Neuronal stem cell (in vitro differentiated cells): ENCODE measurements around the gene RPL32.
A peak's percentile ranks its signal among the peaks of the same experiment; 100 is the strongest.

Experiments
- DNase-seq: peaks from one replicate; pipeline ENCODE4 v3.0.0-alpha.2; 2013; ENCODE audit warnings: low spot score
- H2AFZ ChIP-seq: one replicate; pipeline ENCODE4 v1.6.1; 2013; ENCODE audit warnings: mild to moderate bottlenecking, low read length, inconsistent platforms
- H2AK5ac ChIP-seq: 2 replicates; pipeline ENCODE4 v1.6.1; 2013; ENCODE audit warnings: low read depth, mild to moderate bottlenecking, inconsistent platforms, low read length, moderate library complexity, mixed read lengths
- H2BK120ac ChIP-seq: 2 replicates; pipeline ENCODE4 v1.6.1; 2013; ENCODE audit warnings: low read depth, mild to moderate bottlenecking, inconsistent platforms, low read length, moderate library complexity, mixed read lengths
- H2BK12ac ChIP-seq: one replicate; pipeline ENCODE4 v1.6.1; 2013; ENCODE audit warnings: low read length, inconsistent platforms
- H2BK15ac ChIP-seq: 2 replicates; pipeline ENCODE4 v1.6.1; 2013; ENCODE audit warnings: mild to moderate bottlenecking, low read length, inconsistent platforms, mixed read lengths
- H2BK5ac ChIP-seq: one replicate; pipeline ENCODE4 v1.6.1; 2013; ENCODE audit warnings: inconsistent platforms, mild to moderate bottlenecking, low read length, moderate library complexity
- H3K14ac ChIP-seq: one replicate; pipeline ENCODE4 v1.6.1; 2013; ENCODE audit warnings: low read length, inconsistent platforms
- H3K18ac ChIP-seq: 2 replicates; pipeline ENCODE4 v1.6.1; 2013; ENCODE audit warnings: low read length, inconsistent platforms
- H3K23ac ChIP-seq: 2 replicates; pipeline ENCODE4 v1.6.1; 2013; ENCODE audit warnings: low read depth, mild to moderate bottlenecking, mixed read lengths, low read length, inconsistent platforms; ENCODE audit not compliant: poor library complexity
- H3K27ac ChIP-seq: replicated peaks from 3 replicates; pipeline ENCODE4 v1.5.1; 2013; ENCODE audit warnings: low read length, inconsistent platforms
- H3K27me3 ChIP-seq, 3 experiments: 2 replicates each; pipeline ENCODE4 v1.6.1; 2013; ENCODE audit warnings: low read length in 3 of 3, mild to moderate bottlenecking in 2 of 3, inconsistent platforms in 1 of 3, low read depth in 1 of 3, mixed read lengths in 1 of 3, moderate library complexity in 1 of 3; ENCODE audit not compliant: control insufficient read depth in 3 of 3, insufficient read depth in 3 of 3
- H3K36me3 ChIP-seq, 2 donors: replicated peaks in 1 of 2; 2 replicates each; pipeline ENCODE4 v1.6.1; 2013; ENCODE audit warnings: low read length in 2 of 2; ENCODE audit not compliant: control insufficient read depth in 2 of 2, insufficient read depth in 2 of 2
- H3K4ac ChIP-seq: 2 replicates; pipeline ENCODE4 v1.6.1; 2013; ENCODE audit warnings: inconsistent platforms, mild to moderate bottlenecking, low read length, moderate library complexity
- H3K4me1 ChIP-seq, 2 donors: 1 replicate in 1 of 2; 2 replicates in 1 of 2; pipeline ENCODE4 v1.6.1; 2013; ENCODE audit warnings: low read length in 2 of 2, low read depth in 1 of 2; ENCODE audit not compliant: control insufficient read depth in 2 of 2, insufficient read depth in 1 of 2
- H3K4me2 ChIP-seq: one replicate; pipeline ENCODE4 v1.6.1; 2013; ENCODE audit warnings: mild to moderate bottlenecking, low read length, inconsistent platforms; ENCODE audit not compliant: insufficient read depth, poor library complexity, severe bottlenecking
- H3K4me3 ChIP-seq, 2 donors: 2 replicates each; pipeline ENCODE4 v1.5.1; 2013; ENCODE audit warnings: low read length in 2 of 2, mild to moderate bottlenecking in 2 of 2, inconsistent platforms in 1 of 2, moderate library complexity in 1 of 2
- H3K79me1 ChIP-seq: one replicate; pipeline ENCODE4 v1.6.1; 2013; ENCODE audit warnings: low read depth, mild to moderate bottlenecking, inconsistent platforms, low read length, moderate library complexity
- H3K9ac ChIP-seq: one replicate; pipeline ENCODE4 v1.6.1; 2013; ENCODE audit warnings: mild to moderate bottlenecking, low read depth, low read length, inconsistent platforms; ENCODE audit not compliant: poor library complexity
- H3K9me3 ChIP-seq, 2 donors: replicated peaks in 1 of 2; 2 replicates each; pipeline versions ENCODE3 to v1.6.1; 2013; ENCODE audit warnings: low read length in 2 of 2, mild to moderate bottlenecking in 2 of 2, inconsistent platforms in 1 of 2, low read depth in 1 of 2, mixed read lengths in 1 of 2, moderate library complexity in 1 of 2; ENCODE audit not compliant: control insufficient read depth in 2 of 2, insufficient read depth in 1 of 2
- H4K8ac ChIP-seq: one replicate; pipeline ENCODE4 v1.6.1; 2013; ENCODE audit warnings: low read depth, mild to moderate bottlenecking, inconsistent platforms, low read length, moderate library complexity
- H4K91ac ChIP-seq: one replicate; pipeline ENCODE4 v1.6.1; 2013; ENCODE audit warnings: low read length, low read depth, mild to moderate bottlenecking, inconsistent platforms; ENCODE audit not compliant: poor library complexity
- WGBS, 2 donors: extraction: QIAGEN DNeasy Blood & Tissue Kit; methylation state at CpG; one replicate each; pipeline ENCODE4 v1.1.7; 2013; ENCODE audit warnings: missing lambda C conversion rate in 2 of 2, mixed read lengths in 1 of 2; ENCODE audit not compliant: insufficient read length in 2 of 2, insufficient replicate concordance in 1 of 2; ENCODE audit errors: extremely low coverage in 2 of 2; 5-methylcytosine and 5-hydroxymethylcytosine counted together

The RPL32 gene

DNA sequence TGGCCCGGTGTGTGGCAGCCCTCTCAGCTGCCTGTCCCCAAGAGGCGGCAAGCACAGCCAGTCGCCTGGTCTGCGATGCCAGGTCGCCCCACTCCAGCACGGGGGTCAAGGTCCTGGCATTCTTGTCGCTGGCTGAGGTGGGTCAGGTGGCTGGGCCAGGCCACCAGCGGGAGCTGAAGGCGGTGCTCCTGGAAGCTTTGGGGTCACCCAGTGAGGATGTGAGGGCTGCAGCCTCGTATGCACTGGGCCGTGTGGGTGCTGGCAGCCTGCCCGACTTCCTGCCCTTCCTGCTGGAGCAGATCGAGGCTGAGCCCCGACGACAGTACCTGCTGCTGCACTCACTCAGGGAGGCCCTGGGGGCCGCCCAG, 24.0 kb downstream of the RPL32 start:
- H2BK15ac ChIP-seq: no peak overlapping the region
- H3K4me1 ChIP-seq: no peaks in the 10 kb centered on the region
- no peaks in the 10 kb centered on the region for H3K9me3 ChIP-seq
- H2AFZ ChIP-seq: no peak overlapping the region
- no peak overlapping the region for H3K14ac ChIP-seq
- no peak overlapping the region for H4K91ac ChIP-seq
- no peaks in the 10 kb centered on the region for H3K79me1 ChIP-seq
- H3K4ac ChIP-seq: no peak overlapping the region
- H3K9ac ChIP-seq: no peak overlapping the region
- H3K23ac ChIP-seq: peak overlapping the region; percentile 61
- H2BK120ac ChIP-seq: no peak overlapping the region
- H3K4me3 ChIP-seq: no peak overlapping the region
- no CpG with 5 or more reads among the region's 16 CpGs for WGBS, 2 donors
- peaks cover 7 to 20% of the 10 kb centered on the region in 2 donors for H3K36me3 ChIP-seq
- no peak overlapping the region for H3K4me2 ChIP-seq
- peak overlapping the region; percentile 24 for H4K8ac ChIP-seq
- no peak for DNase-seq
- H3K27me3 ChIP-seq: no peaks in the 10 kb centered on the region
- no peak overlapping the region for H2AK5ac ChIP-seq
- no peak overlapping the region for H3K27ac ChIP-seq
- H2BK5ac ChIP-seq: no peak overlapping the region
- no peak overlapping the region for H3K18ac ChIP-seq
- no peak overlapping the region for H2BK12ac ChIP-seq

- H2BK5ac ChIP-seq: no peak overlapping the region
- H3K4me3 ChIP-seq: peak overlapping the region in 1 of 2 donors; percentile 42
- no peak overlapping the region for H4K8ac ChIP-seq
- H3K27me3 ChIP-seq: no peaks in the 10 kb centered on the region
- H3K79me1 ChIP-seq: no peaks in the 10 kb centered on the region
- no peaks in the 10 kb centered on the region for H3K4me1 ChIP-seq
- H3K27ac ChIP-seq: no peak overlapping the region
- H2AK5ac ChIP-seq: no peak overlapping the region
- WGBS, 2 donors: no CpG with 5 or more reads among the region's 34 CpGs
- H3K36me3 ChIP-seq: peaks cover 7 to 20% of the 10 kb centered on the region in 2 donors
- H3K4ac ChIP-seq: no peak overlapping the region
- H3K9ac ChIP-seq: peak overlapping the region; percentile 75
- H3K9me3 ChIP-seq: no peaks in the 10 kb centered on the region
- H2BK12ac ChIP-seq: no peak overlapping the region
- H4K91ac ChIP-seq: no peak overlapping the region
- H3K18ac ChIP-seq: peak overlapping the region; percentile 61
- H2AFZ ChIP-seq: no peak overlapping the region
- no peak overlapping the region for H2BK120ac ChIP-seq
- H3K4me2 ChIP-seq: no peak overlapping the region
- peak overlapping the region; percentile 61 for H3K23ac ChIP-seq
- DNase-seq: no peak
- H3K14ac ChIP-seq: peak overlapping the region; percentile 27
- H2BK15ac ChIP-seq: no peak overlapping the region
These were observed 24.6 kb downstream of the RPL32 start for GRCh38 chr3:12816521-12817342.

GRCh38 chr3:12815719-12816118, 25.6 kb downstream of the RPL32 start:
- Histone ChIP-seq H2BK120ac (no peak overlapping the region), H3K27me3 (no peaks in the 10 kb centered on the region), H2BK5ac (no peak overlapping the region), H2AK5ac (no peak overlapping the region), H3K9me3 (no peaks in the 10 kb centered on the region), H3K18ac (no peak overlapping the region), H2AFZ (no peak overlapping the region), H3K27ac (no peak overlapping the region), H3K14ac (no peak overlapping the region), H3K23ac (no peak overlapping the region), H4K8ac (no peak overlapping the region), H3K9ac (no peak overlapping the region), H3K4me1 (peaks cover 0 to 5% of the 10 kb centered on the region in 2 donors), H3K4me2 (no peak overlapping the region), H2BK15ac (no peak overlapping the region), H3K4me3 (no peak overlapping the region), H3K79me1 (no peaks in the 10 kb centered on the region), H2BK12ac (no peak overlapping the region), H4K91ac (no peak overlapping the region), H3K36me3 (peaks cover 7 to 20% of the 10 kb centered on the region in 2 donors), H3K4ac (no peak overlapping the region)
- WGBS, 2 donors: no CpG with 5 or more reads among the region's 9 CpGs
- no peak for DNase-seq

DNA sequence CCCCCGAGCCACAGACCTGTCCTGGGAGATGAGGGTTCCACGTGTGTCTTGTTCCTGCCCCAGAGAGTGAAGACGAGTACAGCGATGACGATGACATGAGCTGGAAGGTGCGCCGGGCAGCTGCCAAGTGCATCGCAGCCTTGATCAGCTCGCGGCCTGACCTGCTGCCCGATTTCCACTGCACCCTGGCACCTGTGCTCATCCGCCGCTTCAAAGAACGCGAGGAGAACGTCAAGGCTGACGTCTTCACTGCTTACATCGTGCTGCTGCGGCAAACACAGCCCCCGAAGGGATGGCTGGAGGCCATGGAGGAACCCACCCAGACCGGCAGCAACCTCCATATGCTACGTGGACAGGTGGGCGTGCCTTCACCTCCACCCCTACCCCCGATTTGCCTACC, 26.3 kb downstream of the RPL32 start:
- Histone ChIP-seq H3K79me1 (no peaks in the 10 kb centered on the region), H3K9ac (no peak overlapping the region), H2BK15ac (no peak overlapping the region), H3K27me3 (no peaks in the 10 kb centered on the region), H4K91ac (no peak overlapping the region), H2BK120ac (no peak overlapping the region), H2BK5ac (no peak overlapping the region), H3K4me2 (no peak overlapping the region), H3K9me3 (no peaks in the 10 kb centered on the region), H3K27ac (no peak overlapping the region), H2BK12ac (no peak overlapping the region), H4K8ac (no peak overlapping the region), H3K14ac (peak overlapping the region; percentile 31), H3K18ac (peak overlapping the region; percentile 35), H3K36me3 (peaks cover 7 to 20% of the 10 kb centered on the region in 2 donors), H2AFZ (no peak overlapping the region), H3K4me3 (peak overlapping the region in 1 of 2 donors; percentile 56), H3K23ac (no peak overlapping the region), H2AK5ac (no peak overlapping the region), H3K4me1 (peaks cover 4 to 6% of the 10 kb centered on the region in 2 donors), H3K4ac (no peak overlapping the region)
- WGBS, 2 donors: no CpG with 5 or more reads among the region's 24 CpGs
- DNase-seq: no peak
